HEK293 (cell line): ENCODE data around the gene ARNT2.

ENCODE experiments used
- CTCF ChIA-PET: fragments of 350-600 bp; formaldehyde crosslinking; extraction: SDS; loops from one replicate; lab custom pipeline; 2021; ENCODE audit warnings: antibody characterized with exemption; lab: Yijun Ruan, JAX
- POLR2A ChIA-PET: fragments of 300-600 bp; formaldehyde crosslinking; extraction: SDS; loops from one replicate; lab custom pipeline; 2020; ENCODE audit warnings: antibody characterized with exemption, inconsistent platforms; lab: Yijun Ruan, JAX
- H3K27ac ChIP-seq: fragments of 200-500 bp; sonication (Bioruptor generic); 2 replicates; pipeline ENCODE4 v1.5.1; 2014; ENCODE audit warnings: low read depth, low read length, control low read depth, inconsistent platforms; ENCODE audit errors: extremely low read depth
- H3K36me3 ChIP-seq, 2 experiments: fragments of 200-500 bp in 1 of 2; sonication (Bioruptor generic) in 1 of 2; 1 replicate in 1 of 2; 2 replicates in 1 of 2; pipeline ENCODE4 v1.5.1; 2014 to 2017; ENCODE audit warnings: inconsistent platforms in 2 of 2, low read length in 2 of 2; ENCODE audit not compliant: control insufficient read depth in 2 of 2, insufficient read depth in 1 of 2
- H3K4me1 ChIP-seq: fragments of 200-500 bp; sonication (Bioruptor generic); 2 replicates; pipeline ENCODE4 v1.5.1; 2014; ENCODE audit warnings: mild to moderate bottlenecking, low read length, inconsistent platforms; ENCODE audit not compliant: control insufficient read depth, insufficient read depth
- H3K4me3 ChIP-seq: 2 replicates; pipeline ENCODE4 v1.5.1; 2011; ENCODE audit warnings: low read depth, mild to moderate bottlenecking, control low read depth, low read length, moderate library complexity
- H3K9me3 ChIP-seq: fragments of 200-500 bp; sonication (Bioruptor generic); 2 replicates; pipeline ENCODE4 v1.5.1; 2014; ENCODE audit warnings: low read depth, low read length, inconsistent platforms; ENCODE audit not compliant: control insufficient read depth, insufficient read depth
- HOXC10 ChIP-seq: sonication (generic); formaldehyde crosslinking; IDR thresholded peaks from 2 replicates; pipeline ENCODE4 v1.8.1; 2023; ENCODE audit warnings: mild to moderate bottlenecking, missing genetic modification reagents
- OSR2 ChIP-seq: fragments of 450-650 bp; formaldehyde crosslinking; IDR thresholded peaks from 2 replicates; pipeline ENCODE4 v1.5.1; 2016; ENCODE audit warnings: missing biosample characterization, missing genetic modification characterization
- PRDM6 ChIP-seq: fragments of 450-650 bp; formaldehyde crosslinking; IDR thresholded peaks from 2 replicates; pipeline ENCODE4 v1.5.1; 2017; ENCODE audit warnings: missing biosample characterization, missing genetic modification characterization
- ZBTB6 ChIP-seq: fragments of 450-650 bp; formaldehyde crosslinking; IDR thresholded peaks from 2 replicates; pipeline ENCODE4 v1.5.1; 2017; ENCODE audit warnings: missing biosample characterization, missing genetic modification characterization
- ZNF19 ChIP-seq: fragments of 450-650 bp; formaldehyde crosslinking; IDR thresholded peaks from 2 replicates; pipeline ENCODE4; 2016; ENCODE audit warnings: missing biosample characterization, missing genetic modification characterization, low read depth
- ZNF211 ChIP-seq: fragments of 450-650 bp; formaldehyde crosslinking; IDR thresholded peaks from 2 replicates; pipeline ENCODE4 v1.5.1; 2016; ENCODE audit warnings: low read depth, missing biosample characterization, missing genetic modification characterization
- ZNF280C ChIP-seq: fragments of 450-650 bp; formaldehyde crosslinking; IDR thresholded peaks from 2 replicates; pipeline ENCODE4 v1.5.1; 2016; ENCODE audit warnings: missing biosample characterization, missing genetic modification characterization
- ZNF544 ChIP-seq: fragments of 450-650 bp; formaldehyde crosslinking; IDR thresholded peaks from 2 replicates; pipeline ENCODE4 v1.5.0; 2017; ENCODE audit warnings: missing biosample characterization, missing genetic modification characterization
- ZNF623 ChIP-seq: fragments of 450-650 bp; formaldehyde crosslinking; IDR thresholded peaks from 2 replicates; pipeline ENCODE4 v1.5.1; 2016; ENCODE audit warnings: missing biosample characterization, missing genetic modification characterization
- ZNF747 ChIP-seq: fragments of 450-650 bp; formaldehyde crosslinking; IDR thresholded peaks from 2 replicates; pipeline ENCODE4 v1.5.1; 2016; ENCODE audit warnings: missing biosample characterization, missing genetic modification characterization
- TF ChIP-seq, protein P1 (sequence below): fragments of 450-650 bp; formaldehyde crosslinking; IDR thresholded peaks from 2 replicates; pipeline ENCODE4 v1.5.1; 2016; ENCODE audit warnings: missing biosample characterization, missing genetic modification characterization
- TF ChIP-seq, protein P2 (sequence below): fragments of 450-650 bp; formaldehyde crosslinking; IDR thresholded peaks from 2 replicates; pipeline ENCODE4 v1.5.1; 2017; ENCODE audit warnings: missing biosample characterization, mild to moderate bottlenecking, missing genetic modification characterization, moderate library complexity

The ARNT2 gene

DNA sequence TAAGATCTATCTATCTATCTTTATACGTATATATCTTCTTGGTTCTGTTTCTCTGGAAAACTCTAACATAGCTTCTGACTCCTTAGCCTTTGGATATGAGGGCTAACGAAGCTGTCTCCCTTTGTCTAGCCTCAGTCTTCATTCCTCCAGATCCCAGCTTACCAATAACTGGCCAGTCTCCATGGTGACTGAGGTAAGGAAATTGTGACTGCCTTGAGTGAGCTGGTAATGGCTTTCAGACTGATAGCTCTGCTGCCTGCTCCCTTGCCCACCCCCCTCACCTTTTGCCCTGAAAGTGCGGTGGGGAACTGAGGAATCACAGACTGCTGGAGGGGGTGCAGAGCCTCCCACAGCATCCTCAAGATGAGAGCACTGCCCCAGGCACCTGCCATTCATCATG is 225.2 kb downstream of the ARNT2 start:
- H3K4me3 ChIP-seq: no peak overlapping the region
- H3K9me3 ChIP-seq: no peaks in the 10 kb centered on the region
- ChIA-PET POLR2A (no interaction called here), CTCF (interaction anchor here (0.7 to 2.5 kb wide), 3 partner anchors 9 to 200 kb away, joined by 3 to 9 read pairs (median 3); no protein-coding TSS in a partner anchor)
- no peak overlapping the region for H3K27ac ChIP-seq
- no peaks in the 10 kb centered on the region for H3K36me3 ChIP-seq
- peaks cover 3% of the 10 kb centered on the region; the same call in 1 of the 2 replicates for H3K4me1 ChIP-seq
- TF ChIP-seq ZNF280C (tag by site-specific recombination): no peak
- TF ChIP-seq ZBTB6 (tag by site-specific recombination): no peak
- no peak for TF ChIP-seq ZNF544
- no peak for TF ChIP-seq ZNF623
- no peak for TF ChIP-seq ZNF19 (tag by site-specific recombination)
- no peak for TF ChIP-seq OSR2
- no peak for TF ChIP-seq ZNF211 (tag by site-specific recombination)
- no peak for TF ChIP-seq HOXC10 (CRISPR knock-in tag)
- TF ChIP-seq PRDM6: no peak

DNA sequence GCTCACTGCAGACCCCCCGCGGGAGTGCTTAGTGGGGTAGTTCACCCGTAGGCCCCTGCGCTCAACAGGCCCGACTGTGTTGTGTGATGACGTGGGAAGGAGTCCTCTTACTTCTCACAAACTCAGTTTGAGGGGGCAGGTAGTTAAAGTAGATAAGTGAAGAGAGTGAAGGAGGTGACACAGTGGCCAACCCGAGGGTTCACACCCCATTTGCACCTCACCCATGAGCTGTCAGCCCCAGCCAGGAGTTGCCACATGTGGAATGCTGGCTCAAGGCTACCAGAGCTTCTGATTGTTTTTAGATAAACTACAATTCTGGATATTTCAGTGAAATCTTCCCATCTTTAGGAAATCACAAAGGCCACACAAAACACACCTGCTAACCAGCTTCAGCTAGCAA is 226.8 kb downstream of the ARNT2 start:
- CTCF ChIA-PET: interaction anchor here (0.6 to 2.5 kb wide), 5 partner anchors 9 to 771 kb away, joined by 3 to 9 read pairs (median 3); no protein-coding TSS in a partner anchor

GRCh38 chr15:80633221-80633620 is 229.0 kb downstream of the ARNT2 start:
- ChIA-PET POLR2A (no interaction called here), CTCF (no interaction called here)
- Histone ChIP-seq H3K9me3 (no peaks in the 10 kb centered on the region), H3K4me3 (no peak overlapping the region), H3K4me1 (peaks cover 3% of the 10 kb centered on the region; the same call in 1 of the 2 replicates), H3K27ac (no peak overlapping the region), H3K36me3 (no peaks in the 10 kb centered on the region)
- TF ChIP-seq, protein P1, sequence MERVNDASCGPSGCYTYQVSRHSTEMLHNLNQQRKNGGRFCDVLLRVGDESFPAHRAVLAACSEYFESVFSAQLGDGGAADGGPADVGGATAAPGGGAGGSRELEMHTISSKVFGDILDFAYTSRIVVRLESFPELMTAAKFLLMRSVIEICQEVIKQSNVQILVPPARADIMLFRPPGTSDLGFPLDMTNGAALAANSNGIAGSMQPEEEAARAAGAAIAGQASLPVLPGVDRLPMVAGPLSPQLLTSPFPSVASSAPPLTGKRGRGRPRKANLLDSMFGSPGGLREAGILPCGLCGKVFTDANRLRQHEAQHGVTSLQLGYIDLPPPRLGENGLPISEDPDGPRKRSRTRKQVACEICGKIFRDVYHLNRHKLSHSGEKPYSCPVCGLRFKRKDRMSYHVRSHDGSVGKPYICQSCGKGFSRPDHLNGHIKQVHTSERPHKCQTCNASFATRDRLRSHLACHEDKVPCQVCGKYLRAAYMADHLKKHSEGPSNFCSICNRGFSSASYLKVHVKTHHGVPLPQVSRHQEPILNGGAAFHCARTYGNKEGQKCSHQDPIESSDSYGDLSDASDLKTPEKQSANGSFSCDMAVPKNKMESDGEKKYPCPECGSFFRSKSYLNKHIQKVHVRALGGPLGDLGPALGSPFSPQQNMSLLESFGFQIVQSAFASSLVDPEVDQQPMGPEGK: no peak
- TF ChIP-seq, protein P2, sequence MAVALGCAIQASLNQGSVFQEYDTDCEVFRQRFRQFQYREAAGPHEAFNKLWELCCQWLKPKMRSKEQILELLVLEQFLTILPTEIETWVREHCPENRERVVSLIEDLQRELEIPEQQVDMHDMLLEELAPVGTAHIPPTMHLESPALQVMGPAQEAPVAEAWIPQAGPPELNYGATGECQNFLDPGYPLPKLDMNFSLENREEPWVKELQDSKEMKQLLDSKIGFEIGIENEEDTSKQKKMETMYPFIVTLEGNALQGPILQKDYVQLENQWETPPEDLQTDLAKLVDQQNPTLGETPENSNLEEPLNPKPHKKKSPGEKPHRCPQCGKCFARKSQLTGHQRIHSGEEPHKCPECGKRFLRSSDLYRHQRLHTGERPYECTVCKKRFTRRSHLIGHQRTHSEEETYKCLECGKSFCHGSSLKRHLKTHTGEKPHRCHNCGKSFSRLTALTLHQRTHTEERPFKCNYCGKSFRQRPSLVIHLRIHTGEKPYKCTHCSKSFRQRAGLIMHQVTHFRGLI (tag by site-specific recombination): peak; percentile 90

More for the DNA sequence above, 226.8 kb downstream of the ARNT2 start:
- H3K4me3 ChIP-seq: no peak overlapping the region
- TF ChIP-seq ZNF747 (tag by site-specific recombination): no peak
- TF ChIP-seq, all 188 proteins: peak for 0
- H3K4me1 ChIP-seq: peaks cover 3% of the 10 kb centered on the region; the same call in 1 of the 2 replicates
- POLR2A ChIA-PET: interaction anchor here (0.6 kb wide), 1 partner anchor 359 kb away, joined by 3 read pairs; no protein-coding TSS in a partner anchor
- H3K9me3 ChIP-seq: no peaks in the 10 kb centered on the region
- no peaks in the 10 kb centered on the region for H3K36me3 ChIP-seq
- no peak overlapping the region for H3K27ac ChIP-seq
